Upper lobe of left lung (tissue), 4 donors: ENCODE data around the gene NOTCH3.

Source experiments
- EP300 ChIP-seq, 4 donors: sonication (generic); formaldehyde crosslinking; IDR thresholded peaks; one replicate each; pipeline ENCODE4 v1.5.1; 2017; ENCODE audit warnings: antibody characterized with exemption in 4 of 4, control low read depth in 2 of 4
- POLR2A ChIP-seq, 4 donors: fragments of 450-650 bp; IDR thresholded peaks; one replicate each; pipeline ENCODE4 v1.5.1; 2016 to 2017; ENCODE audit warnings: antibody characterized with exemption in 4 of 4, mild to moderate bottlenecking in 2 of 4
- POLR2AphosphoS5 ChIP-seq, 2 donors: sonication (generic); formaldehyde crosslinking; IDR thresholded peaks; one replicate each; pipeline ENCODE4 v1.5.1; 2017; ENCODE audit warnings: antibody characterized with exemption in 2 of 2
- TF ChIP-seq, protein P1 (sequence below), 6 experiments: fragments of 450-650 bp in 4 of 6; fragments of 200-600 bp in 2 of 6; sonication (generic) in 2 of 6; IDR thresholded peaks; one replicate each; pipeline ENCODE4 v1.5.1; 2016 to 2019; ENCODE audit warnings: antibody characterized with exemption in 6 of 6

GRCh38 chr19:15222738-15223648, 22.2 kb upstream of the NOTCH3 start:
- TF ChIP-seq, protein P1, sequence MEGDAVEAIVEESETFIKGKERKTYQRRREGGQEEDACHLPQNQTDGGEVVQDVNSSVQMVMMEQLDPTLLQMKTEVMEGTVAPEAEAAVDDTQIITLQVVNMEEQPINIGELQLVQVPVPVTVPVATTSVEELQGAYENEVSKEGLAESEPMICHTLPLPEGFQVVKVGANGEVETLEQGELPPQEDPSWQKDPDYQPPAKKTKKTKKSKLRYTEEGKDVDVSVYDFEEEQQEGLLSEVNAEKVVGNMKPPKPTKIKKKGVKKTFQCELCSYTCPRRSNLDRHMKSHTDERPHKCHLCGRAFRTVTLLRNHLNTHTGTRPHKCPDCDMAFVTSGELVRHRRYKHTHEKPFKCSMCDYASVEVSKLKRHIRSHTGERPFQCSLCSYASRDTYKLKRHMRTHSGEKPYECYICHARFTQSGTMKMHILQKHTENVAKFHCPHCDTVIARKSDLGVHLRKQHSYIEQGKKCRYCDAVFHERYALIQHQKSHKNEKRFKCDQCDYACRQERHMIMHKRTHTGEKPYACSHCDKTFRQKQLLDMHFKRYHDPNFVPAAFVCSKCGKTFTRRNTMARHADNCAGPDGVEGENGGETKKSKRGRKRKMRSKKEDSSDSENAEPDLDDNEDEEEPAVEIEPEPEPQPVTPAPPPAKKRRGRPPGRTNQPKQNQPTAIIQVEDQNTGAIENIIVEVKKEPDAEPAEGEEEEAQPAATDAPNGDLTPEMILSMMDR (IDR thresholded peaks at IDR 0.05): no peak
- TF ChIP-seq POLR2AphosphoS5 (IDR thresholded peaks at IDR 0.05) (peak in 1 of 2 donors; percentile 42), POLR2A (IDR thresholded peaks at IDR 0.05) (no peak), EP300 (IDR thresholded peaks at IDR 0.05) (no peak)
